Esophagus squamous epithelium (tissue), 4 donors: ENCODE measurements around the gene PTPRN2.

Experiments
- CTCF ChIP-seq, 6 experiments: fragments of 450-650 bp in 4 of 6; fragments of 200-600 bp in 2 of 6; sonication (generic) in 2 of 6; IDR thresholded peaks; one replicate each; pipeline ENCODE4 v1.5.1; 2016 to 2019; ENCODE audit warnings: antibody characterized with exemption in 6 of 6, mild to moderate bottlenecking in 4 of 6, moderate library complexity in 4 of 6
- POLR2A ChIP-seq, 4 donors: fragments of 450-650 bp; IDR thresholded peaks; one replicate each; pipeline ENCODE4 v1.6.1; 2017; ENCODE audit warnings: antibody characterized with exemption in 4 of 4, mild to moderate bottlenecking in 4 of 4, moderate library complexity in 3 of 4

- TF ChIP-seq CTCF (IDR thresholded peaks at IDR 0.05) (no peak), POLR2A (IDR thresholded peaks at IDR 0.05) (no peak)
Measured at GRCh38 chr7:158623241-158623640, 35.6 kb upstream of the PTPRN2 start.
